Upper lobe of left lung (tissue), 6 donors: ENCODE measurements around the gene SETD5. TPM values are rescaled to one million over a fixed set of nuclear protein-coding genes. Genes with fewer than 3 reads are reported as not detected.

Source experiments
- ATAC-seq, 2 donors: fragments of 200-7000 bp; cut with Tn5 transposase; one replicate each; pipeline ENCODE4 v1.9.1; 2022; ENCODE audit warnings: mild to moderate bottlenecking in 2 of 2, moderate library complexity in 2 of 2; ENCODE audit not compliant: low FRiP score in 2 of 2
- DNase-seq, 2 donors: peaks; one replicate each; pipeline ENCODE4 v3.0.0-alpha.2; 2019 to 2020
- H3K27ac ChIP-seq, 4 donors: fragments of 200-600 bp; sonication (generic); one replicate each; pipeline ENCODE4 v1.5.1; 2016 to 2019
- H3K27me3 ChIP-seq, 4 donors: fragments of 200-600 bp; sonication (generic); one replicate each; pipeline ENCODE4 v1.5.1; 2017 to 2019
- H3K36me3 ChIP-seq, 4 donors: fragments of 200-600 bp; sonication (generic); one replicate each; pipeline ENCODE4 v1.5.1; 2016 to 2019
- H3K4me1 ChIP-seq, 4 donors: fragments of 200-600 bp; sonication (generic); one replicate each; pipeline ENCODE4 v1.5.1; 2018 to 2019
- H3K4me3 ChIP-seq, 4 donors: fragments of 200-600 bp; sonication (generic); one replicate each; pipeline ENCODE4 v1.5.1; 2017 to 2019; ENCODE audit warnings: mild to moderate bottlenecking in 2 of 4, moderate library complexity in 1 of 4
- H3K9me3 ChIP-seq, 4 donors: fragments of 200-600 bp; sonication (generic); one replicate each; pipeline ENCODE4 v1.5.1; 2018 to 2019
- CTCF ChIP-seq, 6 experiments: fragments of 450-650 bp in 4 of 6; fragments of 200-600 bp in 2 of 6; sonication (generic) in 2 of 6; IDR thresholded peaks; one replicate each; pipeline ENCODE4 v1.5.1; 2016 to 2019; ENCODE audit warnings: antibody characterized with exemption in 6 of 6
- EP300 ChIP-seq, 4 donors: sonication (generic); formaldehyde crosslinking; IDR thresholded peaks; one replicate each; pipeline ENCODE4 v1.5.1; 2017; ENCODE audit warnings: antibody characterized with exemption in 4 of 4, control low read depth in 2 of 4
- POLR2A ChIP-seq, 4 donors: fragments of 450-650 bp; IDR thresholded peaks; one replicate each; pipeline ENCODE4 v1.5.1; 2016 to 2017; ENCODE audit warnings: antibody characterized with exemption in 4 of 4, mild to moderate bottlenecking in 2 of 4
- POLR2AphosphoS5 ChIP-seq, 2 donors: sonication (generic); formaldehyde crosslinking; IDR thresholded peaks; one replicate each; pipeline ENCODE4 v1.5.1; 2017; ENCODE audit warnings: antibody characterized with exemption in 2 of 2
- WGBS, 2 donors: methylation state at CpG; one replicate each; pipeline ENCODE4 v1.1.5; 2017 to 2018; 5-methylcytosine and 5-hydroxymethylcytosine counted together
- total RNA-seq, 6 donors: library from RNA; depleted of rRNA in 4 of 6; stranded (reverse); fragments of >200 nt in 4 of 6; gene quantifications; one replicate each; pipeline versions ENCODE4 v1.1.0 to v1.2.1, GENCODE V29; 2016 to 2021
- donor health status: DM: no; HTN: no; CAD: no; lungs with moderate emphysema.
- donor health status: DM: no; HTN: yes; CAD: no; lungs with severe emphysema.

Gene SETD5
- total RNA-seq, 6 donors from 2014 or later: 75.1 to 213 (median 113) TPM

- ATAC-seq: no peak
- Histone ChIP-seq H3K9me3 (no peaks in the 10 kb centered on the region), H3K27ac (no peak overlapping the region), H3K36me3 (peaks cover 0 to 8% (median 0%) of the 10 kb centered on the region in 4 donors), H3K27me3 (no peaks in the 10 kb centered on the region), H3K4me1 (peaks cover 40 to 82% (median 54%) of the 10 kb centered on the region in 4 donors), H3K4me3 (no peak overlapping the region)
- WGBS, 2 donors: 89 to 92% methylated on average over 1 of the region's 1 CpG
- no peak for DNase-seq
- TF ChIP-seq CTCF (IDR thresholded peaks at IDR 0.05) (no peak), EP300 (IDR thresholded peaks at IDR 0.05) (no peak), POLR2A (IDR thresholded peaks at IDR 0.05) (no peak), POLR2AphosphoS5 (IDR thresholded peaks at IDR 0.05) (no peak)
Observed at GRCh38 chr3:9411302-9411701, 13.9 kb downstream of the SETD5 start.

GRCh38 chr3:9412293-9412692 is 14.9 kb downstream of the SETD5 start:
- TF ChIP-seq POLR2AphosphoS5 (IDR thresholded peaks at IDR 0.05): no peak
- TF ChIP-seq CTCF (IDR thresholded peaks at IDR 0.05): no peak
- TF ChIP-seq EP300 (IDR thresholded peaks at IDR 0.05): no peak
- no peak for ATAC-seq
- Histone ChIP-seq H3K36me3 (peaks cover 0 to 8% (median 0%) of the 10 kb centered on the region in 4 donors), H3K27ac (no peak overlapping the region), H3K27me3 (no peaks in the 10 kb centered on the region), H3K9me3 (no peaks in the 10 kb centered on the region), H3K4me3 (no peak overlapping the region), H3K4me1 (peaks cover 37 to 85% (median 56%) of the 10 kb centered on the region in 4 donors)
- DNase-seq: no peak
- WGBS, 2 donors: 87 to 95% methylated on average over 1 of the region's 1 CpG

- peaks cover 21 to 62% (median 42%) of the 10 kb centered on the region in 4 donors for H3K4me1 ChIP-seq
Observed at GRCh38 chr3:9414826-9415225, 17.4 kb downstream of the SETD5 start.

GRCh38 chr3:9415485-9416138 is 18.2 kb downstream of the SETD5 start:
- H3K9me3 ChIP-seq: no peaks in the 10 kb centered on the region
- H3K27ac ChIP-seq: peak overlapping the region in 1 of 4 donors; percentile 30
- TF ChIP-seq EP300 (IDR thresholded peaks at IDR 0.05): no peak
- TF ChIP-seq POLR2AphosphoS5 (IDR thresholded peaks at IDR 0.05): no peak
- TF ChIP-seq POLR2A (IDR thresholded peaks at IDR 0.05): no peak
- TF ChIP-seq CTCF (IDR thresholded peaks at IDR 0.05): no peak
- peaks cover 20 to 55% (median 42%) of the 10 kb centered on the region in 4 donors for H3K4me1 ChIP-seq
- 92 to 93% methylated on average over 6 of the region's 6 CpGs for WGBS, 2 donors
- H3K4me3 ChIP-seq: no peak overlapping the region
- DNase-seq (no peak), ATAC-seq (no peak)
- H3K36me3 ChIP-seq: peaks cover 0 to 8% (median 0%) of the 10 kb centered on the region in 4 donors
- no peaks in the 10 kb centered on the region for H3K27me3 ChIP-seq

More at GRCh38 chr3:9414826-9415225, 17.4 kb downstream of the SETD5 start:
- H3K9me3 ChIP-seq: no peaks in the 10 kb centered on the region
- no peak overlapping the region for H3K27ac ChIP-seq
- DNase-seq (no peak), ATAC-seq (no peak)
- H3K4me3 ChIP-seq: no peak overlapping the region
- peaks cover 0 to 8% (median 0%) of the 10 kb centered on the region in 4 donors for H3K36me3 ChIP-seq
- no peaks in the 10 kb centered on the region for H3K27me3 ChIP-seq
- no peak for TF ChIP-seq POLR2A (IDR thresholded peaks at IDR 0.05)

GRCh38 chr3:9416139-9416780 is 18.8 kb downstream of the SETD5 start:
- no peak for ATAC-seq
- Histone ChIP-seq H3K9me3 (no peaks in the 10 kb centered on the region), H3K27ac (peak overlapping the region in 2 of 4 donors; percentile 30 to 41), H3K27me3 (no peaks in the 10 kb centered on the region), H3K4me3 (no peak overlapping the region), H3K4me1 (peaks cover 18 to 56% (median 43%) of the 10 kb centered on the region in 4 donors), H3K36me3 (peaks cover 0 to 8% (median 0%) of the 10 kb centered on the region in 4 donors)
- WGBS, 2 donors: 48 to 53% methylated on average over 3 of the region's 3 CpGs
- DNase-seq: no peak
- TF ChIP-seq POLR2AphosphoS5 (IDR thresholded peaks at IDR 0.05): no peak
- TF ChIP-seq CTCF (IDR thresholded peaks at IDR 0.05): no peak
- TF ChIP-seq EP300 (IDR thresholded peaks at IDR 0.05): no peak
- TF ChIP-seq POLR2A (IDR thresholded peaks at IDR 0.05): no peak
